LNCaP clone FGC (cell line): Measurements from ENCODE around the gene TRPC3.

ENCODE experiments used
- DNase-seq: peaks from one replicate; pipeline ENCODE4 v3.0.0-alpha.2; 2011; ENCODE audit warnings: low read depth
- H3K4me3 ChIP-seq: 2 replicates; pipeline ENCODE4 v1.5.1; 2011; ENCODE audit warnings: mild to moderate bottlenecking, low read depth, low read length, control low read depth
- CTCF ChIP-seq: IDR thresholded peaks from 2 replicates; pipeline ENCODE4 v1.5.1; 2012; ENCODE audit warnings: mild to moderate bottlenecking; ENCODE audit not compliant: control insufficient read depth, insufficient read depth; ENCODE audit errors: extremely low read depth

TRPC3 gene

GRCh38 chr4:121863799-121864198 lies 88.1 kb downstream of the TRPC3 start:
- TF ChIP-seq CTCF = no peak
- H3K4me3 ChIP-seq = no peak overlapping the region
- no peak for DNase-seq

GRCh38 chr4:121861426-121861825 lies 90.4 kb downstream of the TRPC3 start:
- no peak for TF ChIP-seq CTCF
- no peak overlapping the region for H3K4me3 ChIP-seq
- DNase-seq = no peak

DNA sequence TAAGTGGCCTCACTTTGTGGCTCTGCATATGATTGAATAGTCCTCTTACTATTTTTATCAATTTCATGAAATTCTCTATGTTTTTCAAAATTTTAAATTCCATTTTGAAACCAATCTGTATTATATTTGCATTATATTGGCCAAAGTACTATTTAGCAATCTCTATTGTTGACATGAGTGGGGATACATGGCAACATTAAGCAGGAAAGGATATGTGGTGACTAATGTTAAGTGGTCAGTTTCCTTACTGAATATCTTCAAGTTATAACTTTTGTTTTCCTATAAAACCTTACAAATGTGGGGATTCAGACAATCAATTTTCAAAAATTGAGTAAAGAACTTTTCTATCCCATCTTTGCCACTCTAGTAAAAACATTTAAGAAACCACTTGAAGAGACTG lies 91.7 kb downstream of the TRPC3 start:
- DNase-seq = no peak
- TF ChIP-seq CTCF = no peak

GRCh38 chr4:121851354-121851753 lies 100.5 kb downstream of the TRPC3 start:
- H3K4me3 ChIP-seq = no peak overlapping the region
- no peak for TF ChIP-seq CTCF
- DNase-seq = no peak

More for the DNA sequence above, 91.7 kb downstream of the TRPC3 start:
- no peak overlapping the region for H3K4me3 ChIP-seq

DNA sequence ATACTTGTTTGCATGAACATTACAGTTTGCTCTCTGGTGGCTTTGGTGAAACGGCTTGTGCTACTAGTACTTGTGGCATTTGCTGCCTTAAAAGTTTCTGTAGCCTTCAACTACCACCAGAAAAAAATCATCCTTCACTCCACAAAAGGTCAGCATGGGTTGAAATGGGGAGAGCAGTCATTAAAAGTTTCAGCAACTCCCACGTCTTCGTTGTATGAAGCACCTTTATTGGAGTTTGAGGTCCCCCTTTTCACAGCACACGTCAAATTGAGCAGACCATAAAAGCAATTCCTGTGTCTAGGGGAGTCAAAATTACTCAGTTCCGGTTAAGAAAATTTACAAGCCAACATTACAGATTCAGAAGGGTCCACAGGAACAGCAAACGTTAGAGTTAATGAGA lies 105.2 kb downstream of the TRPC3 start:
- no peak for TF ChIP-seq CTCF
- DNase-seq = no peak
- no peak overlapping the region for H3K4me3 ChIP-seq

DNA sequence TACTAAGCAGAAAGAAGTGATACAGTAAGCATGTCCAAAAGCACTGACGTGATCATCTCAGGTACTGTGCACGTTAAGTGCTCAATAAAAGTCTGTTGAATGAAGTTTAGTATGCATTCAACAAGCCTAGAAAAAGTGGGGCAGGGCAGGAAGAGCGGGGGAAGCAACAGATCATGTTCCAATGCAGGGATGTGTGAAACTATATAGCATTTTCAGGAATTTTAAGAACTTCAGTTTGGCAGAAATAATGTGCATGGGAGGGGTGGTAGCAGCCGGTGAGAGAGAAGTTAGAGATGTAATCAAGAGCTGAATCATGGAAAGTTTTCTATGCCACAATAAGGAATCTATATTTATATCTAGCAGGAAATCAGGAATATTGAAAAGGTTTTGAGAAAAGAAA lies 109.0 kb downstream of the TRPC3 start:
- H3K4me3 ChIP-seq = no peak overlapping the region
- no peak for DNase-seq
- TF ChIP-seq CTCF = no peak

DNA sequence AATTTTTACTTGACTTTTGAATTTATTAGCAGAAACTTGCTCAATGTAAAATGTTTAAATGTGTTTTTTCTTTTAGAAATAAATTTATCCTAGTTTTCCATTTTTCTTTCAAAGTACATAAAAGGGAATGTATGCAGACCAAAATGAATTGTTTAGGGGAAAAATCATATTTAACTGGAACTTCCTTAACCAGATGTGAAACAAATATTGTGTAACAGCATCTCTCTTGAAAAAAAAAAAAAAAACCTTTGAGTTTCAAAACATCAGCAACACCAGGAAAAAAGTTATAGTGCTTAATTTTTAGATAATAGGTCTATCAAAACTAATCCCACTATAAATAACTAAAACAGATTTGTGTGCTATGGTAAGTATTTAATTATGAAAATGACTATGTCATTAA lies 113.7 kb downstream of the TRPC3 start:
- TF ChIP-seq CTCF = no peak
- no peak for DNase-seq
- no peak overlapping the region for H3K4me3 ChIP-seq
